ES-I3 (cell line): Measurements from ENCODE around the gene SLC15A4.

ENCODE experiments used
- H3K36me3 ChIP-seq: 2 replicates; pipeline ENCODE4 v1.6.1; 2013; ENCODE audit warnings: mild to moderate bottlenecking, low read length, control low read depth, moderate library complexity; ENCODE audit not compliant: insufficient read depth
- H3K4me1 ChIP-seq: 2 replicates; pipeline ENCODE4 v1.6.1; 2013; ENCODE audit warnings: mild to moderate bottlenecking, control low read depth, low read length; ENCODE audit not compliant: insufficient read depth
- H3K9ac ChIP-seq: 2 replicates; pipeline ENCODE4 v1.6.1; 2013; ENCODE audit warnings: low read depth, mild to moderate bottlenecking, low read length, moderate library complexity
- H3K9me3 ChIP-seq: 2 replicates; pipeline ENCODE4 v1.6.1; 2013; ENCODE audit warnings: mild to moderate bottlenecking, low read length, moderate library complexity; ENCODE audit not compliant: control insufficient read depth, insufficient read depth

SLC15A4 gene

GRCh38 chr12:128747441-128747840 lies 76.3 kb downstream of the SLC15A4 start:
- Histone ChIP-seq H3K9me3 (no peaks in the 10 kb centered on the region), H3K4me1 (no peaks in the 10 kb centered on the region), H3K36me3 (no peaks in the 10 kb centered on the region), H3K9ac (no peak overlapping the region)

DNA sequence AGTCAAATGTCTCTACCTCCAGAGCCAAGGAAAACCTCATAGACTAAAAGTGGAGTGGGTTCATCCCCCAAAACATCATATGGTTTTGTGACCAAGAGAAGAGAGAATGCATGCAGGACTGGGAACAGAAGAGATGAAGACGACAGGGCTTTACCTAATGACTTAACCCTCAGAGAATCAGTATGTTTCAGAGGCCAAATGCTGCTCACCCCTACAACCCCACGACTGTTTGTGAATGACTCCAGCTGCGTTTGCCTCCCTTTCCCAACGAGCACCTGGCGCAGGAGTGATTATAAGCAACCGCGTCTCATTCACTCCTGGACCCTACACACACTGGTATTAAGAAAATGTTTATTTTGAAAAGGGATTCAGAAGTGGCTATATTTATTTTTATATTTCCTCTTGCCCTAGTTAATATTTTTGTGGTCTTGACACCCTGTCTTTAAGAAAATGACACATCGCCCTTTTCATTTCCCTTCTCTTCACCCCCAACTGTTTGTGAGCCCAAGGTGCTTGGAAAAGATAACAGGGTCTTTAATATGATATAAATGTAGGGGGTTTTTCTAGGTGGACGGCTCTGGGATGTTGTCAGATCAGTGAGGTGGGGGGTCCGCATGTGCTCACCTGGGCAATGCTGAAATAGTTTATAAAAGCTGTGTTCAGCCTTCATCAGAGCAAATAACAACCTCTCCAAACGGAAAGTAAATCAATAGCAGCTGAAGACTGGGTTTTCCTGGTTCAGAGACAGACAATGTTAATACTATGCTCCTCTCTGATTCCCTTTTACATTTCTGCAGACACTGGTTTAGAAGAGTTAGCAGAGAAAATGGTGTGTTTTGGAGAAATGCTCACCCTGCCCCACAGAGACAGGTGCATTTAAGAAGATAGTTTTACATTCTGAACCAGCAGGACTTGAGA lies 77.7 kb downstream of the SLC15A4 start:
- no peaks in the 10 kb centered on the region for H3K4me1 ChIP-seq
- no peak overlapping the region for H3K9ac ChIP-seq
- no peaks in the 10 kb centered on the region for H3K36me3 ChIP-seq
- no peaks in the 10 kb centered on the region for H3K9me3 ChIP-seq

DNA sequence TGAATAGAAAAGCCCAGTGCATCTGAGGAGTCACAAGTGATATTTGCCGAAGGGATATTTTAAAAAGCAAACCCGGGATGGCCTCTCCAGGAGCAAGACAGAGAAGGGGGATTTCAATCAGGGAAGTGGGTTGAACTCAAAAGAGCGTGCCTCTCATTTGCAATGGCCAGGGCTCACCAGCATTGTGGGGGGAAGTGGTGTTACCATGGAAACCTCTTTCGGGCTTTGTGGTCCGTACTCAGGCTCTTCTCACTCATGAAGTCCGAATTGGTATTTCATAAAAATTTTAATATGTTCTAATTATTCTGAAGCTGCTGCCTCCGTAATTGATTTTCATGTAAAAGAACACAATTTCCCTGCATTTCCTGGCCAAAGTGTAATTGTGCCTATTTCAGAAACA lies 79.8 kb downstream of the SLC15A4 start:
- no peaks in the 10 kb centered on the region for H3K4me1 ChIP-seq
- H3K36me3 ChIP-seq: no peaks in the 10 kb centered on the region
- no peak overlapping the region for H3K9ac ChIP-seq
- H3K9me3 ChIP-seq: no peaks in the 10 kb centered on the region; the same call in 1 of the 2 replicates
